Measurements from ENCODE around the gene PLVAP.

PLVAP gene

GRCh38 chr19:17309198-17309964, 67.8 kb downstream of the PLVAP start, which contains the start of gene DDA1:
Gene DDA1 (plus strand): TSS chr19:17309563. CDS start chr19:17309655, 92 bp downstream.
- Histone ChIP-seq H3K27ac (peak within 1 kb of the TSS; percentile 65 to 96 (median 88)), H3K4me3 (peak within 1 kb of the TSS; percentile 61 to 97 (median 90))

GRCh38 chr19:17307876-17308377, 69.2 kb downstream of the PLVAP start:
- Histone ChIP-seq H3K27ac (no peak overlapping the region), H3K4me3 (no peak overlapping the region)

- Histone ChIP-seq H3K27ac (peak overlapping the region in 20 of 21 experiments; percentile 68 to 94 (median 88)), H3K4me3 (peak overlapping the region; percentile 47 to 72 (median 57))
These were observed 70.8 kb downstream of the PLVAP start for GRCh38 chr19:17306285-17306714.

GRCh38 chr19:17305517-17306284, 71.4 kb downstream of the PLVAP start, which contains the start of gene MRPL34:
Gene MRPL34 (plus strand): TSS chr19:17305872. CDS start chr19:17305893, 21 bp downstream.
- Histone ChIP-seq H3K27ac (peak within 1 kb of the TSS; percentile 20 to 94 (median 88)), H3K4me3 (peak within 1 kb of the TSS; percentile 47 to 72 (median 57))

GRCh38 chr19:17305216-17305516, 72.0 kb downstream of the PLVAP start:
- Histone ChIP-seq H3K27ac (peak overlapping the region in 16 of 21 experiments; percentile 68 to 94 (median 88)), H3K4me3 (peak overlapping the region; percentile 47 to 72 (median 57))

- peak overlapping the region in 1 of 7 experiments; percentile 50 for H3K4me3 ChIP-seq
- peak overlapping the region in 14 of 21 experiments; percentile 75 to 94 (median 90) for H3K27ac ChIP-seq
These were observed 72.5 kb downstream of the PLVAP start for GRCh38 chr19:17304386-17305215.

- Histone ChIP-seq H3K27ac (peak overlapping the region in 4 of 21 experiments; percentile 64 to 87 (median 80)), H3K4me3 (no peak overlapping the region)
These were observed 73.2 kb downstream of the PLVAP start for GRCh38 chr19:17303940-17304267.

- H3K27ac ChIP-seq: peak within 1 kb of the TSS in 20 of 21 experiments; percentile 2 to 89 (median 76)
These were observed 73.8 kb downstream of the PLVAP start, which contains the start of gene ABHD8 for GRCh38 chr19:17303167-17303939. Gene ABHD8 (minus strand): TSS chr19:17303425. CDS start chr19:17301616, 1,809 bp downstream.

GRCh38 chr19:17302391-17303166, 74.6 kb downstream of the PLVAP start:
- Histone ChIP-seq H3K4me3 (peak overlapping the region; percentile 44 to 86 (median 78)), H3K27ac (peak overlapping the region in 20 of 21 experiments; percentile 2 to 89 (median 76))

More at GRCh38 chr19:17303167-17303939, 73.8 kb downstream of the PLVAP start, which contains the start of gene ABHD8:
- peak within 1 kb of the TSS; percentile 44 to 86 (median 78) for H3K4me3 ChIP-seq

All from skin epidermis (tissue), 12 donors.